ENCODE data around the gene CTU1. TPM values are rescaled to one million over a fixed set of nuclear protein-coding genes. Genes with fewer than 3 reads are reported as not detected.

The CTU1 gene
- total and polyA plus RNA-seq, 2 donors: 2.9 to 5.7 TPM

DNA sequence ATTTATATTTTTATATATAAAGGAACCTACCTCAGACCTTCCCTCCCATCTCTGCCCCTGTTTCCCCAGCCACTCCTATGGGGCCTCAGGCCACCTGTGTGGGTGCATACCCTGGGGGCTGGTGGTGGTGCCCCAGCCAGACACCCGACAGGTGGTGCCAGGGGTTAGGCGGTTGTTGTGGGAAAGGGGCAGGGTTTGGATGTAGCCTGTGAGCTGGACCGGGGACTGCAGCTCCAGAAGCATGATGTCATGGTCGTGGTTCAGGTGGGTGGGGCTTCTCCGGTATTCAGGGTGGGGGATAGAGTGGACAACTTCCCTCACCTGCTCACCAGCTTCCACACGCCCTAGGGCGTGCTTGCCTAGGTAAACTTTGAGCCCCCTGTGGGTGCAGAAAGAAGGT, 48.5 kb downstream of the CTU1 start:
- Histone ChIP-seq H3K27me3 (ENCODE audit: control insufficient read depth in 2 of 2, insufficient read depth in 1 of 2, low read length in 1 of 2) (peaks cover 4 to 11% of the 10 kb centered on the region in 2 donors), H3K9me3 (ENCODE audit: control insufficient read depth in 2 of 2, insufficient read depth in 1 of 2, low read length in 1 of 2) (no peaks in the 10 kb centered on the region), H3K36me3 (ENCODE audit: control insufficient read depth in 2 of 2, insufficient read depth in 2 of 2, low read length in 1 of 2) (no peaks in the 10 kb centered on the region), H3K4me3 (ENCODE audit: low read length in 2 of 2) (no peak overlapping the region), H3K4me1 (ENCODE audit: control insufficient read depth in 2 of 2, insufficient read depth in 2 of 2, low read length in 2 of 2) (no peaks in the 10 kb centered on the region), H3K27ac (ENCODE audit: low read depth in 1 of 2, low read length in 1 of 2) (no peak overlapping the region)
- WGBS: 86% methylated on average over 7 of the region's 7 CpGs
- DNase-seq (ENCODE audit: low read depth in 6 of 9, low spot score in 9 of 9): no peak

GRCh38 chr19:51055866-51056265, 52.3 kb downstream of the CTU1 start:
- H3K27me3 ChIP-seq (ENCODE audit: control insufficient read depth in 2 of 2, insufficient read depth in 1 of 2, low read length in 1 of 2): no peaks in the 10 kb centered on the region
- no peak for DNase-seq (ENCODE audit: low read depth in 6 of 9, low spot score in 9 of 9)
- no peaks in the 10 kb centered on the region for H3K36me3 ChIP-seq (ENCODE audit: control insufficient read depth in 2 of 2, insufficient read depth in 2 of 2, low read length in 1 of 2)
- no peak overlapping the region for H3K27ac ChIP-seq (ENCODE audit: low read depth in 1 of 2, low read length in 1 of 2)
- H3K4me3 ChIP-seq (ENCODE audit: low read length in 2 of 2): no peak overlapping the region
- H3K9me3 ChIP-seq (ENCODE audit: control insufficient read depth in 2 of 2, insufficient read depth in 1 of 2, low read length in 1 of 2): no peaks in the 10 kb centered on the region
- no peaks in the 10 kb centered on the region for H3K4me1 ChIP-seq (ENCODE audit: control insufficient read depth in 2 of 2, insufficient read depth in 2 of 2, low read length in 2 of 2)

Other genes with a start within 250 kb of the CTU1 start
- under 0.01 TPM for gene KLK2, start 235.0 kb downstream of the CTU1 start, total RNA-seq
- gene KLK2, start 235.0 kb downstream of the CTU1 start, polyA plus RNA-seq: 0.50 TPM
- gene KLK4, start 197.0 kb downstream of the CTU1 start, total RNA-seq: not detected
- 0.39 TPM for gene KLK4, start 197.0 kb downstream of the CTU1 start, polyA plus RNA-seq
- gene KLK5, start 155.4 kb downstream of the CTU1 start, total RNA-seq: 0.28 TPM
- 1.9 TPM for gene KLK5, start 155.4 kb downstream of the CTU1 start, polyA plus RNA-seq
- 0.24 TPM for gene KLK6, start 138.8 kb downstream of the CTU1 start, total RNA-seq
- 7.0 TPM for gene KLK6, start 138.8 kb downstream of the CTU1 start, polyA plus RNA-seq
- 0.52 TPM for gene KLK7, start 124.5 kb downstream of the CTU1 start, total RNA-seq
- gene KLK7, start 124.5 kb downstream of the CTU1 start, polyA plus RNA-seq: 5.0 TPM
- gene KLK8, start 106.8 kb downstream of the CTU1 start, total RNA-seq: 2.2 TPM
- 11.0 TPM for gene KLK8, start 106.8 kb downstream of the CTU1 start, polyA plus RNA-seq
- gene KLK10, start 88.7 kb downstream of the CTU1 start, total RNA-seq: 0.42 TPM
- gene KLK10, start 88.7 kb downstream of the CTU1 start, polyA plus RNA-seq: 7.2 TPM
- 1.9 TPM for gene KLK11, start 81.8 kb downstream of the CTU1 start, total RNA-seq
- 17.2 TPM for gene KLK11, start 81.8 kb downstream of the CTU1 start, polyA plus RNA-seq
- 0.61 TPM for gene KLK12, start 73.4 kb downstream of the CTU1 start, total RNA-seq
- 3.0 TPM for gene KLK12, start 73.4 kb downstream of the CTU1 start, polyA plus RNA-seq
- gene KLK13, start 43.3 kb downstream of the CTU1 start, total RNA-seq: 0.19 TPM
- gene KLK13, start 43.3 kb downstream of the CTU1 start, polyA plus RNA-seq: 0.89 TPM
- gene KLK14, start 25.5 kb downstream of the CTU1 start, total RNA-seq: 0.09 TPM
- gene KLK14, start 25.5 kb downstream of the CTU1 start, polyA plus RNA-seq: 1.2 TPM
- gene SIGLEC9, start 16.5 kb upstream of the CTU1 start, total RNA-seq: 1.9 TPM
- 6.8 TPM for gene SIGLEC9, start 16.5 kb upstream of the CTU1 start, polyA plus RNA-seq
- gene SIGLEC7, start 33.9 kb upstream of the CTU1 start, total RNA-seq: 2.0 TPM
- 3.6 TPM for gene SIGLEC7, start 33.9 kb upstream of the CTU1 start, polyA plus RNA-seq
- gene CD33, start 116.7 kb upstream of the CTU1 start, total RNA-seq: 7.9 TPM
- 7.1 TPM for gene CD33, start 116.7 kb upstream of the CTU1 start, polyA plus RNA-seq
- gene SIGLECL1, start 142.7 kb upstream of the CTU1 start, total RNA-seq: 0.05 TPM
- gene SIGLECL1, start 142.7 kb upstream of the CTU1 start, polyA plus RNA-seq: 0.09 TPM
- not detected for gene IGLON5, start 203.2 kb upstream of the CTU1 start, total RNA-seq
- 0.25 TPM for gene IGLON5, start 203.2 kb upstream of the CTU1 start, polyA plus RNA-seq
- gene VSIG10L, start 233.7 kb upstream of the CTU1 start, total RNA-seq: 0.42 TPM
- gene VSIG10L, start 233.7 kb upstream of the CTU1 start, polyA plus RNA-seq: 5.7 TPM